Upper lobe of left lung (tissue), 6 donors: ENCODE results near the gene LRR1. TPM values are rescaled to one million over a fixed set of nuclear protein-coding genes. Genes with fewer than 3 reads are reported as not detected.
"Not testable (repeated sequence)": the region's sequence is repeated elsewhere in the genome, so short reads cannot be mapped to it uniquely, and the experiment has no call there.

Source experiments
- ATAC-seq, 2 donors: fragments of 200-7000 bp; cut with Tn5 transposase; one replicate each; pipeline ENCODE4 v1.9.1; 2022; ENCODE audit warnings: mild to moderate bottlenecking in 2 of 2, moderate library complexity in 2 of 2; ENCODE audit not compliant: low FRiP score in 2 of 2
- DNase-seq, 2 donors: peaks; one replicate each; pipeline ENCODE4 v3.0.0-alpha.2; 2019 to 2020
- H3K27ac ChIP-seq, 4 donors: fragments of 200-600 bp; sonication (generic); one replicate each; pipeline ENCODE4 v1.5.1; 2016 to 2019
- H3K27me3 ChIP-seq, 4 donors: fragments of 200-600 bp; sonication (generic); one replicate each; pipeline ENCODE4 v1.5.1; 2017 to 2019
- H3K36me3 ChIP-seq, 4 donors: fragments of 200-600 bp; sonication (generic); one replicate each; pipeline ENCODE4 v1.5.1; 2016 to 2019
- H3K4me1 ChIP-seq, 4 donors: fragments of 200-600 bp; sonication (generic); one replicate each; pipeline ENCODE4 v1.5.1; 2018 to 2019
- H3K4me3 ChIP-seq, 4 donors: fragments of 200-600 bp; sonication (generic); one replicate each; pipeline ENCODE4 v1.5.1; 2017 to 2019; ENCODE audit warnings: mild to moderate bottlenecking in 2 of 4, moderate library complexity in 1 of 4
- H3K9me3 ChIP-seq, 4 donors: fragments of 200-600 bp; sonication (generic); one replicate each; pipeline ENCODE4 v1.5.1; 2018 to 2019
- EP300 ChIP-seq, 4 donors: sonication (generic); formaldehyde crosslinking; IDR thresholded peaks; one replicate each; pipeline ENCODE4 v1.5.1; 2017; ENCODE audit warnings: antibody characterized with exemption in 4 of 4, control low read depth in 2 of 4
- POLR2A ChIP-seq, 4 donors: fragments of 450-650 bp; IDR thresholded peaks; one replicate each; pipeline ENCODE4 v1.5.1; 2016 to 2017; ENCODE audit warnings: antibody characterized with exemption in 4 of 4, mild to moderate bottlenecking in 2 of 4
- POLR2AphosphoS5 ChIP-seq, 2 donors: sonication (generic); formaldehyde crosslinking; IDR thresholded peaks; one replicate each; pipeline ENCODE4 v1.5.1; 2017; ENCODE audit warnings: antibody characterized with exemption in 2 of 2
- whole genome bisulfite sequencing, 2 donors: methylation state at CpG; one replicate each; pipeline ENCODE4 v1.1.5; 2017 to 2018; 5-methylcytosine and 5-hydroxymethylcytosine counted together
- total RNA-seq, 6 donors: library from RNA; depleted of rRNA in 4 of 6; stranded (reverse); fragments of >200 nt in 4 of 6; gene quantifications; one replicate each; pipeline versions ENCODE4 v1.1.0 to v1.2.1, GENCODE V29; 2016 to 2021
- TF ChIP-seq, protein P1 (sequence below), 6 experiments: fragments of 450-650 bp in 4 of 6; fragments of 200-600 bp in 2 of 6; sonication (generic) in 2 of 6; IDR thresholded peaks; one replicate each; pipeline ENCODE4 v1.5.1; 2016 to 2019; ENCODE audit warnings: antibody characterized with exemption in 6 of 6
- donor health status: DM: no; HTN: no; CAD: no; lungs with moderate emphysema.
- donor health status: DM: no; HTN: yes; CAD: no; lungs with severe emphysema.

Gene LRR1
- total RNA-seq, 6 donors from 2014 or later, result 1.6 to 13.6 (median 8.1) TPM

DNA sequence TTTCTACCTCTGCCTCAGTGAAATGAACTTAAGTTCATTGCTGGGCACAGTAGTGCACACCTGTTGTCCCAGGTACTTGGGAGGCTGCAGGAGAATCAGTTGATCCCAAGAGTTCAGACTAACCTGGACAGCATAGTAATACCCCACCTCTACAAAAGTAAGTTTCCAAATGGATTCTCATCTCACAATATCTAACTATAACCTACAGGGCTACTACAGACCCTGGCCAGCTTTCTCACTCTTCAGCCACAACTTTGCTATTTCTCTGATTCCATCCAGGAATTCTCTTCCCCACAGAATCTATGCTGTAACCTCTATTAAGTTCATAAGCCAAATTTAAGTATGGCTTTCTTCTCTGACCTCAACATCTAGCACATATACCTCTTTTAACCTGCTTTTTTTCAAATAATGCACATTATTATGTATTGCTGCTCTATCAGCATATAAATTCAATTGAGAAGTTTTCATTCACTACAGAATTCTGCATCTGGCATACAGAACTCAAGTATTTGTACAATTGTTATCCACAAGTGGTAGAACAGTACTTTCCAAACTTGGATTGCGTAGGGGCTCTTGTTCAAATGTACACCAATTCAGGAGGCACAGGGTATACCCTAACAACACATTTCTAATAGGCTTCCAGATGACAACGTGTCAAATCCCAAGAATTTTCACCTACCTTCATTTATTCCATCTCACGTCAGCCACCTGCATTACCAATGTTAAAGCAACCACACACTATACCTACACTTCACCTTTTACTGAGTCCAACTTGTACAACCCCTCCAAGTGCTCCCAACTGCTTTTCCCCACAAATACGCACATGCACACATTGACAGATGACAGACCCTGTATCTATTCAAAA, 16.4 kb upstream of the LRR1 start:
- no peak for DNase-seq
- Histone ChIP-seq H3K27ac (no peak overlapping the region), H3K27me3 (no peaks in the 10 kb centered on the region), H3K9me3 (no peaks in the 10 kb centered on the region), H3K4me3 (no peak overlapping the region), H3K4me1 (peaks cover 26 to 43% (median 32%) of the 10 kb centered on the region in 4 donors), H3K36me3 (peaks cover 0 to 36% (median 16%) of the 10 kb centered on the region in 4 donors)
- no peak for ATAC-seq
- WGBS, 2 donors, result 76 to 80% methylated on average over 4 of the region's 4 CpGs
- no peak for TF ChIP-seq POLR2AphosphoS5 (IDR thresholded peaks at IDR 0.05)
- no peak for TF ChIP-seq EP300 (IDR thresholded peaks at IDR 0.05)
- TF ChIP-seq, protein P1, sequence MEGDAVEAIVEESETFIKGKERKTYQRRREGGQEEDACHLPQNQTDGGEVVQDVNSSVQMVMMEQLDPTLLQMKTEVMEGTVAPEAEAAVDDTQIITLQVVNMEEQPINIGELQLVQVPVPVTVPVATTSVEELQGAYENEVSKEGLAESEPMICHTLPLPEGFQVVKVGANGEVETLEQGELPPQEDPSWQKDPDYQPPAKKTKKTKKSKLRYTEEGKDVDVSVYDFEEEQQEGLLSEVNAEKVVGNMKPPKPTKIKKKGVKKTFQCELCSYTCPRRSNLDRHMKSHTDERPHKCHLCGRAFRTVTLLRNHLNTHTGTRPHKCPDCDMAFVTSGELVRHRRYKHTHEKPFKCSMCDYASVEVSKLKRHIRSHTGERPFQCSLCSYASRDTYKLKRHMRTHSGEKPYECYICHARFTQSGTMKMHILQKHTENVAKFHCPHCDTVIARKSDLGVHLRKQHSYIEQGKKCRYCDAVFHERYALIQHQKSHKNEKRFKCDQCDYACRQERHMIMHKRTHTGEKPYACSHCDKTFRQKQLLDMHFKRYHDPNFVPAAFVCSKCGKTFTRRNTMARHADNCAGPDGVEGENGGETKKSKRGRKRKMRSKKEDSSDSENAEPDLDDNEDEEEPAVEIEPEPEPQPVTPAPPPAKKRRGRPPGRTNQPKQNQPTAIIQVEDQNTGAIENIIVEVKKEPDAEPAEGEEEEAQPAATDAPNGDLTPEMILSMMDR (IDR thresholded peaks at IDR 0.05), result no peak
- TF ChIP-seq POLR2A (IDR thresholded peaks at IDR 0.05), result no peak

DNA sequence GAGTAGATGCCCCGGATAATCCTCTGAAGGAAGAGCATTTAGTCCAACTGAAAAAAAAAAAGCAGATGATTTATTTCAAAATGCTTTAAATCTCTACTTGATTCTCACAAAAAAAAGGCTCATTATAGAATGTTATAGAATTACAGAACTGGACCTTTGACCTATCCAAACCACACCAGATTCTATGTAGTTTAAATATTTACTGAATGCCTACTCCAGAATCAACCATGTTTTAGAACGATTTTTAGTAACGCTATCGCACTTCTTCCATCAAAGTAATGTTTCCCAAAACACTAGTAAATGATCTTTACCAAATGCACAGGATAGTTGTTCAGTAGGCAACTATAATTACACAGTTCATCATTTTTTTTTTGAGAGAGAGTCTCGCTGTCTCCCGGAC, 15.1 kb upstream of the LRR1 start:
- Histone ChIP-seq H3K4me1 (peaks cover 26 to 43% (median 32%) of the 10 kb centered on the region in 4 donors), H3K4me3 (peak overlapping the region in 1 of 4 donors; percentile 73)

DNA sequence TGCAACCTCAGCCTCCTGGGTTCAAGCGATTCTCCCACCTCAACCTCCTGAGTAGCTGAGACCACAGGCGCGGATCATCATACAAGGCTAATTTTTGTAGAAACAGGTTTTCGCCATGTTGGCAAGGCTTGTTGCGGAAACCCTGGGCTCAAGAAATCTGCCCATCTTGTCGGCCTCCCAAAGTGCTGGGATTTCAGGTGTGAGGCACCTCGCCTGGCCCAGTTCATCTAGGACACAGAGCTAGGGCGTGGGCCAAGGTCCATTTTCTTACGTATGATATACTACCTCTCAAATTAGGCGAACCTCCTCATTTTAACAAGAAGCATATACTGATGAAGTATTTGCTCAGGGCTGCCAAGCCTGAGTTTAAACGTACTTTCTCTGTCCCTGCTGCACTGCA, 14.7 kb upstream of the LRR1 start:
- H3K9me3 ChIP-seq, result no peaks in the 10 kb centered on the region
- peak overlapping the region in 1 of 4 donors; percentile 73 for H3K4me3 ChIP-seq
- WGBS, 2 donors, result 78 to 80% methylated on average over 10 to 11 of the region's 11 CpGs
- peak overlapping the region in 1 of 4 donors; percentile 42 for H3K27ac ChIP-seq
- no peaks in the 10 kb centered on the region for H3K27me3 ChIP-seq
- DNase-seq (no peak), ATAC-seq (no peak)
- TF ChIP-seq POLR2A (IDR thresholded peaks at IDR 0.05) (no peak), POLR2AphosphoS5 (IDR thresholded peaks at IDR 0.05) (no peak), EP300 (IDR thresholded peaks at IDR 0.05) (no peak)
- TF ChIP-seq, protein P1 (IDR thresholded peaks at IDR 0.05), result no peak
- H3K36me3 ChIP-seq, result peaks cover 0 to 31% (median 14%) of the 10 kb centered on the region in 4 donors
- peaks cover 26 to 43% (median 32%) of the 10 kb centered on the region in 4 donors for H3K4me1 ChIP-seq

More for the DNA sequence above, 15.1 kb upstream of the LRR1 start:
- WGBS, 2 donors, result 79 to 81% methylated on average over 6 of the region's 6 CpGs
- no peak for DNase-seq
- Histone ChIP-seq H3K27ac (no peak overlapping the region), H3K9me3 (no peaks in the 10 kb centered on the region), H3K27me3 (no peaks in the 10 kb centered on the region), H3K36me3 (peaks cover 0 to 31% (median 14%) of the 10 kb centered on the region in 4 donors)
- TF ChIP-seq EP300 (IDR thresholded peaks at IDR 0.05), result no peak
- no peak for ATAC-seq

DNA sequence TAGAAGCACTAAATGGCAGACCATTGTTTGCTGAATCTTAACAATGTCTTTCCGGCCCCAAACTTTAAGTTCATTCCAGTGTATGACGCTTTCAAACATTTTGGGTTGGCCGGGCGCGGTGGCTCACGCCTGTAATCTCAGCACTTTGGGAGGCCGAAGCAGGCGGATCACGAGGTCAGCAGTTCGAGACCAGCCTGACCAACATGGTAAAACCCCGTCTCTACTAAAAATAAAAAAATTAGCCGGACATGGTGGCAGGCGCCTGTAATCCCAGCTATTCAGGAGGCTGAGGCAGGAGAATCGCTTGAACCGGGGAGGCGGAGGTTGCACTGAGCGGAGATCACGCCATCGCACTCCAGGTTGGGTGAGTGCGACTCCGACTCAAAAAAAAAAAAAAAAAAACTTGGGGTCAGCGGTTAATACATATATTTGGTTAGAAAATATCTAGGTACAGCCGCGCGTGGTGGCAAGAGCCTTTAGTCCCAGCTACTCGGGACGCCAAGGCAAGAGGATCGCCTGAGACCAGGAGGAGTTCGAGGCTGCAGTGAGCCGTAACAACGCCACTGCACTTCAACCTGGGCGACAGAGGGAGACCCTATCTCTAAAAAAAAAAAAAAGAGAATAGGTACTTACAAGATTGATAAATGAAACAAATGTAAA, 13.6 kb upstream of the LRR1 start:
- H3K9me3 ChIP-seq, DNase-seq, ATAC-seq, H3K27me3 ChIP-seq: not testable (repeated sequence)
- Histone ChIP-seq H3K36me3 (peaks cover 0 to 31% (median 14%) of the 10 kb centered on the region in 4 donors), H3K4me1 (peaks cover 26 to 40% (median 32%) of the 10 kb centered on the region in 4 donors), H3K4me3 (peak overlapping the region; percentile 72 to 83 (median 77)), H3K27ac (peak overlapping the region; percentile 92 to 95 (median 94))
- WGBS, 2 donors, result 19 to 20% methylated on average over 32 of the region's 32 CpGs

DNA sequence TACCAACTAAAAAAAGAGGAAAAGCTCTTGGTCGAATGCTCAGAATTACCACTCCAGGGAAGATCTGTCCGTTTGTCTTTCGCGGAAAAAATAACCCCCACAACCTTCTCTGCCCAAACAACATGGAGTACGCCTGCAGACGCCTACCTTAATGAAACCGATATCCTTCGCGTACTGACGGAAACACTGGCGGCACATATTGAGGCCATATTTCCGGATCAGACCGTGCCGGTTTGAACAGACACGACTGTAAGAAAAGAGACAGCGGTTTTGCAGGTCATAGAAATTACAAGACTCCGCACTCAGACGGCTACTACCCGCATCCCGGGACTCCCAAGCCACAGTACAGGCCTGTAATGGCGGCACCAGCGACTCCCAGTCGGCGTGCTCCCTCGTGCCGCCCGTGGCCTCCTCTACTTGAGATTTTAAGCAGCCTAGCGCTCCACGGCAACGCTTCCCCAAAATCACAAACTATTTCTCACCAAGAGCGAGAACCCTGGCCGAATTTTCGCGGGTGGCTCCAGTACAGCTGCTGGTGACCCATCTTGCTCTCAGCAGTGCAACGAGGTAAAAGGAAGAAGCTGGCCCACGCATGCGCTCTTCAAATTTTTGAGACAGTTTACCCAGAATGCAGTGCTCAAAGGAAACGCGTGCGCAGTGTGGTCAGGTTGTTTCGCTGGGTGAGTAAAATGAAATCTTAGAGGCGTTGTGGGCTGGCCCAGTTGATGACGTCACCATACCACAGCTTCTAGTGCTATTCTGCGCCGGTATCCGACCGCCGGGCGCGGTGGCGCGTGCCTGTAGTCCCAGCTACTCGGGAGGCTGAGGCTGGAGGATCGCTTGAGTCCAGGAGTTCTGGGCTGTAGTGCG, 12.7 kb upstream of the LRR1 start, which contains the start of gene RPS29:
TSS of gene RPS29 (minus strand) at position 578 of the 870 bp plus-strand sequence. CDS start at position 544, 34 bp downstream.
- H3K4me3 ChIP-seq, result peak within 1 kb of the TSS; percentile 72 to 83 (median 77)
- H3K9me3 ChIP-seq, result no peaks in the 10 kb centered on the region
- H3K27ac ChIP-seq, result peak within 1 kb of the TSS; percentile 92 to 95 (median 94)
- H3K27me3 ChIP-seq, result no peaks in the 10 kb centered on the region
- ATAC-seq, result peak; percentile 98
- WGBS, 2 donors, result 0% methylated on average over 26 to 53 of the region's 55 CpGs
- H3K4me1 ChIP-seq, result peaks cover 26 to 33% (median 32%) of the 10 kb centered on the region in 4 donors
- DNase-seq, result peak; percentile 97 to 98
- TF ChIP-seq POLR2AphosphoS5 (IDR thresholded peaks at IDR 0.05) (peak; percentile 91 to 96), EP300 (IDR thresholded peaks at IDR 0.05) (peak in 1 of 4 donors; percentile 14), POLR2A (IDR thresholded peaks at IDR 0.05) (peak in 3 of 4 donors; percentile 79 to 96 (median 95))
- TF ChIP-seq, protein P1 (IDR thresholded peaks at IDR 0.05), result no peak
- peaks cover 0 to 31% (median 14%) of the 10 kb centered on the region in 4 donors for H3K36me3 ChIP-seq
